ENCODE data around the gene NEAT1. TPM values are rescaled to one million over a fixed set of nuclear protein-coding genes. Genes with fewer than 3 reads are reported as not detected.

NEAT1 gene
- total RNA-seq, 3 donors from 2014 or later = 323 to 391 (median 351) TPM

GRCh38 chr11:65401803-65402248 lies 20.8 kb upstream of the NEAT1 start:
- H3K4me3 ChIP-seq = no peak overlapping the region
- H3K4me1 ChIP-seq = no peaks in the 10 kb centered on the region
- no peaks in the 10 kb centered on the region for H3K36me3 ChIP-seq
- DNase-seq (ENCODE audit: low spot score in 2 of 2) = no peak
- no peaks in the 10 kb centered on the region for H3K27me3 ChIP-seq
- H3K27ac ChIP-seq = no peak overlapping the region
- intact Hi-C loops (cut with DNase I; ENCODE audit: low total_unique reads) = no loop called here
- H3K9me3 ChIP-seq = no peaks in the 10 kb centered on the region
- no peak for TF ChIP-seq CTCF (IDR thresholded peaks at IDR 0.05)
- no peak for TF ChIP-seq POLR2A (IDR thresholded peaks at IDR 0.05)
- TF ChIP-seq POLR2AphosphoS5 (IDR thresholded peaks at IDR 0.05) = no peak

GRCh38 chr11:65402790-65403189 lies 19.8 kb upstream of the NEAT1 start:
- Histone ChIP-seq H3K9me3 (no peaks in the 10 kb centered on the region), H3K36me3 (no peaks in the 10 kb centered on the region), H3K4me3 (no peak overlapping the region), H3K4me1 (no peaks in the 10 kb centered on the region), H3K27ac (no peak overlapping the region), H3K27me3 (no peaks in the 10 kb centered on the region)
- intact Hi-C loops (cut with DNase I; ENCODE audit: low total_unique reads) = no loop called here
- TF ChIP-seq POLR2AphosphoS5 (IDR thresholded peaks at IDR 0.05) = no peak
- no peak for TF ChIP-seq POLR2A (IDR thresholded peaks at IDR 0.05)
- TF ChIP-seq CTCF (IDR thresholded peaks at IDR 0.05) = no peak
- DNase-seq (ENCODE audit: low spot score in 2 of 2) = no peak

GRCh38 chr11:65403607-65404121 lies 18.9 kb upstream of the NEAT1 start:
- no peaks in the 10 kb centered on the region for H3K9me3 ChIP-seq
- H3K27me3 ChIP-seq = no peaks in the 10 kb centered on the region
- H3K4me3 ChIP-seq = no peak overlapping the region
- H3K36me3 ChIP-seq = no peaks in the 10 kb centered on the region
- no peak for TF ChIP-seq POLR2AphosphoS5 (IDR thresholded peaks at IDR 0.05)
- TF ChIP-seq POLR2A (IDR thresholded peaks at IDR 0.05) = no peak
- TF ChIP-seq CTCF (IDR thresholded peaks at IDR 0.05) = no peak
- peak overlapping the region; percentile 21 to 52 for H3K27ac ChIP-seq
- DNase-seq (ENCODE audit: low spot score in 2 of 2) = no peak
- no peaks in the 10 kb centered on the region for H3K4me1 ChIP-seq
- intact Hi-C loops (cut with DNase I; ENCODE audit: low total_unique reads) = no loop called here

- Histone ChIP-seq H3K4me3 (no peak overlapping the region), H3K36me3 (no peaks in the 10 kb centered on the region), H3K4me1 (no peaks in the 10 kb centered on the region), H3K27ac (peak overlapping the region; percentile 21 to 52), H3K27me3 (no peaks in the 10 kb centered on the region), H3K9me3 (no peaks in the 10 kb centered on the region)
- DNase-seq (ENCODE audit: low spot score in 2 of 2) = no peak
- TF ChIP-seq POLR2A (IDR thresholded peaks at IDR 0.05) = no peak
- intact Hi-C loops (cut with DNase I; ENCODE audit: low total_unique reads) = no loop called here
Observed at GRCh38 chr11:65404210-65404609, 18.4 kb upstream of the NEAT1 start.

- peak overlapping the region; percentile 21 to 43 for H3K27ac ChIP-seq
- H3K9me3 ChIP-seq = no peaks in the 10 kb centered on the region
- intact Hi-C loops (cut with DNase I; ENCODE audit: low total_unique reads) = no loop called here
- no peak overlapping the region for H3K4me3 ChIP-seq
- TF ChIP-seq CTCF (IDR thresholded peaks at IDR 0.05) (no peak), POLR2A (IDR thresholded peaks at IDR 0.05) (no peak), POLR2AphosphoS5 (IDR thresholded peaks at IDR 0.05) (no peak)
- DNase-seq (ENCODE audit: low spot score in 2 of 2) = no peak
- H3K4me1 ChIP-seq = no peaks in the 10 kb centered on the region
- no peaks in the 10 kb centered on the region for H3K27me3 ChIP-seq
- H3K36me3 ChIP-seq = no peaks in the 10 kb centered on the region
Observed at GRCh38 chr11:65404638-65405339, 17.8 kb upstream of the NEAT1 start.
